ENCODE results near the gene PEX11A.
A peak's percentile ranks its signal among the peaks of the same experiment; 100 is the strongest.

The PEX11A gene, protein sequence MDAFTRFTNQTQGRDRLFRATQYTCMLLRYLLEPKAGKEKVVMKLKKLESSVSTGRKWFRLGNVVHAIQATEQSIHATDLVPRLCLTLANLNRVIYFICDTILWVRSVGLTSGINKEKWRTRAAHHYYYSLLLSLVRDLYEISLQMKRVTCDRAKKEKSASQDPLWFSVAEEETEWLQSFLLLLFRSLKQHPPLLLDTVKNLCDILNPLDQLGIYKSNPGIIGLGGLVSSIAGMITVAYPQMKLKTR

DNA sequence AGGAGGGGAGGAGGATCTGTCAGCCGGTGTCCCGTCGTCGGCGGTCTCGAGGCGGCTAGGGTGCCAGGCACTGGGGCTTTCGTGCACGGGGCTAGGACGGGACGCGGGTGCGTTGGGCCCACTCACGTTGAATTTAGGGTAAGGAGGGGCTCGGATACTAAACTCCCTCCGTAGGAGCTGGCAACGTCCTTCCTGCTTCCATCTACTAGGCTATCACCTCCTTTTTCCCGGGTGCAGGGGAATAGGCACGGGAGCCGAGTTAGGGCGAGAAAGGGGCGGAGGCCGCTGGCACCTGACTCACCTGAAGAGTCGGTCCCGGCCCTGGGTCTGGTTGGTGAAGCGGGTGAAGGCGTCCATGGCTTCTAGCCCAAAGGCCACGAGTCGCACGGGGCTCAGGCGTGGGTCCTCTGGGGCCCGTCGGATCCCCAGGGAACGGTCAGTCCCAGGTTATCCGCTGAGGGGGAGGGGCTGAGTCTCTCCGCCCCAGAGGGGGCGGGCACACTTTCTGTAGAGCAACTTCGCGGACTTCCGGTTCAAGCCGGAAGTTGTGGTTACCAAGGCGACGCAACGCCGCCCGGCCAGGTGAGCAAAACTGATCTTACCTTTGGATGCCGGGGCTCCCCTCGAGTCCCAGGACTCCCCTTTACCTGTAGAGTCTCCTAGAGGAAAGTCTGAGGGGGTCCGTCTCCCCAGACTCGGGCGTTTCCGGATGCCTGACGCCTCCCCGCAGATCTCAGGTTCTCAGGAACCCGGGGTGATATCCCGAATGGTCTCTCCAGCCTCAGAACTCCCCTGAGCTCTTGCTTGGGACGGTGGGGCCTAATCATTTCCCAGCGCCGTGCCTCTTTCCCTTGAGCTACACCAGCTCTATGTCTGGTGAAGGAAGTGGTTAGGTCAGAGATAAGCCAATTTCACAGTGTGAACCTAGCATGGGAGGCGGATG lies at the start of gene PEX11A, which contains the start of gene WDR93:
TSS of gene PEX11A (minus strand) at position 479 of the 943 bp plus-strand sequence. CDS start at position 357, 122 bp downstream.
TSS of gene WDR93 (plus strand) at position 536 of the 943 bp plus-strand sequence. CDS start 10,936 bp downstream, outside the sequence.
- peak within 1 kb of the TSS; percentile 93 for H3K4me3 ChIP-seq (ENCODE audit: low read depth, low read length)
- TF ChIP-seq CTCF (conservative IDR thresholded peaks at IDR 0.05; ENCODE audit: low read depth, low read length): no peak
- DNase-seq (ENCODE audit: low read depth): peak; percentile 67

- DNase-seq (ENCODE audit: low read depth): peak; percentile 85
- H3K4me3 ChIP-seq (ENCODE audit: low read depth, low read length): no peak overlapping the region
- peak; percentile 87 for TF ChIP-seq CTCF (conservative IDR thresholded peaks at IDR 0.05; ENCODE audit: low read depth, low read length)
Observed at GRCh38 chr15:89740137-89740536, 49.6 kb upstream of the PEX11A start.

GRCh38 chr15:89735773-89736172 lies 45.2 kb upstream of the PEX11A start:
- no peak overlapping the region for H3K4me3 ChIP-seq (ENCODE audit: low read depth, low read length)
- no peak for TF ChIP-seq CTCF (conservative IDR thresholded peaks at IDR 0.05; ENCODE audit: low read depth, low read length)
- DNase-seq (ENCODE audit: low read depth): no peak

DNA sequence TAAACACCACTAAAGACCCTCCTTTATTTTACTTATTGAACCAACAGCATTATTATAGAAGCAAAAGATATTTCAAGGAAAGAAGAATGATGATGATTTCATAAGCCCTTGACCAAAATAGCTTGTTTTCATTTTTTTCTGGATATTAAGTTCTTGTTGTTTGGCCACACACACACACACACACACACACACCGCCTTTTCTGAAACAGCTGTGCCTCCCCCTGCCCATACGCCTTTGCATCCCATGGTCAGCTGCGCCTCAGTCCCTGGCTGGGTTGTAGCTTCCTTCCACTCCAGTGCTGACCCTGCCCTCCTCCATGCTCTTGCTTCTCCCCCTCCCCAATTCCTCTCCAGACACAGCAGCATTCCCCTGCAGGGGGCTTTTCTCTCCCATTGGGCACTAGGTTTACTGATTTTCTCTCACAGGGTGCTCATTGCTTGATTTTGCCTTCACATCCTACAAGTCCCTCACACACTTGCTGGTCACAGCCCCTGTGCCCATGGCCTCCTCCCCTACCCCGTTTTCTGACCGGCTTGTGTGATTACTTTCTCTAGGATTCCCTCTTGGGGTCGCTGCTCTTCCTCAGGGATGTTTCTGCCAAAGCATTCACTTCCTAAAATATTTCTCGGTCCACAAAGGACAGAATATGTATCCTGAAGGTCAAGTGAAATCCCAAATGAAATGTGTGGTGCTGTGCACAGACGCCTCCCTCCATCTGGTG lies 42.1 kb upstream of the PEX11A start:
- H3K4me3 ChIP-seq (ENCODE audit: low read depth, low read length): no peak overlapping the region
- no peak for DNase-seq (ENCODE audit: low read depth)
- no peak for TF ChIP-seq CTCF (conservative IDR thresholded peaks at IDR 0.05; ENCODE audit: low read depth, low read length)

DNA sequence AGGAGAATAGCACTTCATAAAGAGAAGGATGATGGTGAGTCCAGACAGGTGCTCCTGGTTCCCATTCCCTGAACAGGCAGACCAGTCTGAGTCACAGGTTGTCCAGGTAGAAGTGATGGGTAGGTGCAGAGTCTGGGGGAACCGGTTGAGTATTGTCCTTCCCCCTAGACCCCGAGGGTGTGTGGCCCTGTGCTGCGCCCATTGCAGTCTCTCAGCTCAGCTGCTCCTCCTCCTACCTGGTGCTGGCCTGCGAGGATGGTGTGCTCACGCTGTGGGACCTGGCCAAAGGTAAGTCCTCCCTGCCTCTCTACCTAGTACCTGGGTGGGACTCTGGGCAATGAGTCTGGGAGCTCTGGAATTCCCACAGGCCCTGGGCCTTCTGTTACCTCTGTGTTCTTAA lies 40.7 kb upstream of the PEX11A start:
- no peak overlapping the region for H3K4me3 ChIP-seq (ENCODE audit: low read depth, low read length)
- no peak for TF ChIP-seq CTCF (conservative IDR thresholded peaks at IDR 0.05; ENCODE audit: low read depth, low read length)
- DNase-seq (ENCODE audit: low read depth): no peak

DNA sequence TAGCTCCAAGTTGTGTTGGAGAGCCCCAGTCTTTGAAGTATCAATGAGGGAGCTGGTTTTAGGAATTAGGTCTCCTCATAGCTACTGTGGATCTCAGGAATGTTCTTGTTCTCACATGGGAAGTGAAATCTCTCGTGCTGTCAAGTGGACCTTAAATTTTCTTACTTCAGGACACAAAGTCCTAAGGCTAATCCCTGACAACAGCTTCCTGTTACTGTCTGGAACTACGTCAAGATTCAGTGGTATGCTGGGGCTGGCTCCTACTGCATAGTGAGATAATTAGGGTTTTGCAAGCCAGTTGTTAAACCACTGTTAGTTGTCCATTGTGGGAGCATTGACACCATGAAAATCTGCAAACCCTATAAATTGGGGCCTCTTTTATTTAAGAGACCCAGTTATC lies 37.7 kb upstream of the PEX11A start:
- no peak for TF ChIP-seq CTCF (conservative IDR thresholded peaks at IDR 0.05; ENCODE audit: low read depth, low read length)
- DNase-seq (ENCODE audit: low read depth): peak; percentile 84
- no peak overlapping the region for H3K4me3 ChIP-seq (ENCODE audit: low read depth, low read length)
